Calu3 (cell line): ENCODE data around the gene CCNK. TPM values are rescaled to one million over a fixed set of nuclear protein-coding genes. Genes with fewer than 3 reads are reported as not detected.

Source experiments
- BruUV-seq: library from RNA; stranded (reverse); fragments of 400-500 nt; replicated peaks from 2 replicates; lab custom pipeline; 2021; lab: Mats Ljungman, UMichigan
- CTCF ChIA-PET: fragments of 300-600 bp; sonication (Branson Sonifier 250); formaldehyde crosslinking; loops from one replicate; lab custom pipeline; 2022; ENCODE audit warnings: antibody characterized with exemption; lab: Charles Lee
- DNase-seq: peaks from one replicate; pipeline ENCODE4 v3.0.0; 2022
- H3K27ac Mint-ChIP-seq: one replicate; pipeline ENCODE4 v1.8.0; 2022; ENCODE audit warnings: mixed read lengths; ENCODE audit not compliant: unreplicated experiment
- H3K27me3 Mint-ChIP-seq: one replicate; pipeline ENCODE4 v1.8.0; 2022; ENCODE audit warnings: mixed read lengths; ENCODE audit not compliant: unreplicated experiment
- H3K36me3 Mint-ChIP-seq: one replicate; pipeline ENCODE4 v1.8.0; 2022; ENCODE audit warnings: mild to moderate bottlenecking, moderate library complexity, mixed read lengths; ENCODE audit not compliant: insufficient read depth, unreplicated experiment
- H3K4me1 Mint-ChIP-seq: one replicate; pipeline ENCODE4 v1.8.0; 2022; ENCODE audit warnings: mild to moderate bottlenecking, low read depth, mixed read lengths; ENCODE audit not compliant: unreplicated experiment
- H3K4me3 Mint-ChIP-seq: one replicate; pipeline ENCODE4 v1.8.0; 2022; ENCODE audit warnings: mild to moderate bottlenecking, low read depth, moderate library complexity, mixed read lengths; ENCODE audit not compliant: unreplicated experiment
- H3K9me3 Mint-ChIP-seq: one replicate; pipeline ENCODE4 v1.8.0; 2022; ENCODE audit warnings: low read depth, mixed read lengths; ENCODE audit not compliant: unreplicated experiment
- CTCF ChIP-seq: fragments of 200-600 bp; IDR thresholded peaks from one replicate; pipeline ENCODE4 v1.8.0; 2022; ENCODE audit warnings: antibody characterized with exemption; ENCODE audit not compliant: unreplicated experiment
- intact Hi-C: fragments of 100-400 bp; cut with micrococcal nuclease; formaldehyde crosslinking; loops from one replicate; pipeline ENCODE4 v1.10.0; 2022; ENCODE audit not compliant: unreplicated experiment
- total RNA-seq: library from RNA; stranded (reverse); gene quantifications from 2 replicates; pipeline ENCODE4 v1.2.3, GENCODE V29; 2022

Gene CCNK
- total RNA-seq, 1 experiment from 2014 or later, result 71.5 TPM

GRCh38 chr14:99560403-99560802 lies 79.2 kb downstream of the CCNK start:
- CTCF ChIA-PET, result no interaction called here
- H3K27me3 Mint-ChIP-seq, result no peaks in the 10 kb centered on the region

GRCh38 chr14:99560922-99561683 lies 79.9 kb downstream of the CCNK start:
- peaks cover 50% of the 10 kb centered on the region for H3K4me1 Mint-ChIP-seq
- intact Hi-C loops, result loop anchor here (5.0 kb wide), 1 partner anchor 41 kb away; the partner anchor contains the start of gene CCDC85C
- no peaks in the 10 kb centered on the region for H3K9me3 Mint-ChIP-seq
- DNase-seq, result peak; percentile 46
- H3K27me3 Mint-ChIP-seq, result no peaks in the 10 kb centered on the region
- no peak overlapping the region for H3K4me3 Mint-ChIP-seq
- no peak overlapping the region for H3K27ac Mint-ChIP-seq
- CTCF ChIA-PET, result no interaction called here
- BruUV-seq, result no TSS peak
- peaks cover 17% of the 10 kb centered on the region for H3K36me3 Mint-ChIP-seq
- no peak for TF ChIP-seq CTCF

More at GRCh38 chr14:99560403-99560802, 79.2 kb downstream of the CCNK start:
- Mint-ChIP-seq H3K4me3 (no peak overlapping the region), H3K36me3 (peaks cover 12% of the 10 kb centered on the region), H3K27ac (no peak overlapping the region), H3K9me3 (no peaks in the 10 kb centered on the region), H3K4me1 (peaks cover 48% of the 10 kb centered on the region)
- intact Hi-C loops, result loop anchor here (5.0 kb wide), 1 partner anchor 42 kb away; the partner anchor contains the start of gene CCDC85C
- no peak for TF ChIP-seq CTCF
- BruUV-seq, result no TSS peak
- DNase-seq, result no peak

- Mint-ChIP-seq H3K27me3 (no peaks in the 10 kb centered on the region), H3K4me1 (peaks cover 54% of the 10 kb centered on the region), H3K9me3 (no peaks in the 10 kb centered on the region), H3K36me3 (peaks cover 17% of the 10 kb centered on the region), H3K4me3 (no peak overlapping the region), H3K27ac (no peak overlapping the region)
- CTCF ChIA-PET, result no interaction called here
- intact Hi-C loops, result loop anchor here (5.0 kb wide), 1 partner anchor 40 kb away; the partner anchor contains the start of gene CCDC85C
- TF ChIP-seq CTCF, result no peak
- no TSS peak for BruUV-seq
- no peak for DNase-seq
Measured at GRCh38 chr14:99561864-99562263, 80.7 kb downstream of the CCNK start.

Other genes with a start within 250 kb of the CCNK start
- gene BCL11B, start 209.2 kb upstream of the CCNK start, total RNA-seq, result 0.24 and 0.59 TPM in 2 replicates
- gene SETD3, start 550 bp upstream of the CCNK start, total RNA-seq, result 51.5 and 52.6 TPM in 2 replicates
- 44.6 and 45.1 TPM in 2 replicates for gene CCDC85C, start 122.8 kb downstream of the CCNK start, total RNA-seq
- gene HHIPL1, start 163.7 kb downstream of the CCNK start, total RNA-seq, result 0.22 TPM in 1 of 2 replicates, not detected in the other
- not detected in 2 replicates for gene CYP46A1, start 202.9 kb downstream of the CCNK start, total RNA-seq